ENCODE results near the gene SERP1.
A peak's percentile ranks its signal among the peaks of the same experiment; 100 is the strongest.

Gene SERP1

DNA sequence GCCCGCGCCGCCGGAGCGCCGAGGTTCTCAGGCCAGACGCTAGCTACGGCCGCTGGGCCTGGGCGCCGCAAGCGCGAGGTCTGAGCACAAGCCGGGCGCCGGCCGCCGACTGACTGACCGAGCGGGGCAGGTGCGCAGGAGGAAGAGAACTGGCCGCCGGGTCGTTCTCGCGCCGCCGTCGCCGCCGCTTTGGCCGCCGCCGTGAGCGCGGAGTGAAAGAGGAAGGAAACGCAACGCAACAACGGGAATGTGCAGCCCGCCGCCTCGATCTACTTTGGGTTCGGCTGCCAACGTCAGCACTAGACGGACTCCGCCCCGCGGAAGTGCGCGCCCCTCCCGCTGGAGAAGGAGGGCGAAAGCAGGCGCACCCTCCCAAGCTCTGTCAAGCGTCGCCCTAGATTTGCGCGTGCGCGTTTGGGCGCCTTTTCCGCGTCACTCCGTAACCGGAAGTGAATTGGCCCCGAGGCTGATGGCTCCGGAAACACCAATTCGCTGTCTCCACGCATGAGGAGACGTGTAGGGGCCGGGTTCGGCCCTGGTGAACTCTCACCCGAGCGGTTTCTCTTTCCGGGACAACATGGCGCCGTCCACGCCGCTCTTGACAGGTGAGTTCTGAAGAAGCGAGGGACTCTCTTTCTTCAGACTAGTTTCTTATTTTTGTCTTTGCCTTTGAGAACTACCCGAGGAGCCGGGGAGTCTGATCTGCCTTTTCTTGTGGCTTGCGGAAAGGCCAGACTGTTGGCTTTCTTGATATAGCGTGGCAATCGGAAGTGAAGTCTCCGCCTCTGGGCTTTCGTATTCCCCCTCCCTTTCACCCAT is at the start of gene SERP1, which contains the start of gene EIF2A:
SERP1 (minus strand) TSS at position 271 of the 819 bp plus-strand sequence. CDS start 361 bp downstream, outside the sequence.
EIF2A (plus strand) TSS at position 562 of the 819 bp plus-strand sequence; CDS start at position 578, 16 bp downstream.
- peak within 1 kb of the TSS; percentile 96 for H3K27ac ChIP-seq

DNA sequence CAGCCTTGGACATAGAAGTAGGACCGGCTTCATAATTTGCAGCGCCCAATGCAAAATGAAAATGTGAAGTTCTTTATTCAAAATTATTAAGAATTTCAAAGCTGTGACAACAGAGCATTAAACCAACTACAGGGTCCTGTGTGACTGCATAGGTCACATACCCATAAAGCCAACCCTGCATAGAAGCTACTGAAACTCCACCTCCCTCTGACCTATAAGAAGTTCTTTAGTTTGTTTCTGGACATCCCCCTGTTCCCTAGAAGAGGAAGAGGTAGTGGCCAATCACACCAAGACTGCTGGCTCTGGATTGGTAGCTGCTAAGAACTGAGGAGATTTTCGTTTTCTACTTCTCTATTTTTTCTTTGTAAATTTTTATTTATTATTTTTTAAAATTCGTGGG is 47.9 kb upstream of the SERP1 start:
- TF ChIP-seq, protein P1, sequence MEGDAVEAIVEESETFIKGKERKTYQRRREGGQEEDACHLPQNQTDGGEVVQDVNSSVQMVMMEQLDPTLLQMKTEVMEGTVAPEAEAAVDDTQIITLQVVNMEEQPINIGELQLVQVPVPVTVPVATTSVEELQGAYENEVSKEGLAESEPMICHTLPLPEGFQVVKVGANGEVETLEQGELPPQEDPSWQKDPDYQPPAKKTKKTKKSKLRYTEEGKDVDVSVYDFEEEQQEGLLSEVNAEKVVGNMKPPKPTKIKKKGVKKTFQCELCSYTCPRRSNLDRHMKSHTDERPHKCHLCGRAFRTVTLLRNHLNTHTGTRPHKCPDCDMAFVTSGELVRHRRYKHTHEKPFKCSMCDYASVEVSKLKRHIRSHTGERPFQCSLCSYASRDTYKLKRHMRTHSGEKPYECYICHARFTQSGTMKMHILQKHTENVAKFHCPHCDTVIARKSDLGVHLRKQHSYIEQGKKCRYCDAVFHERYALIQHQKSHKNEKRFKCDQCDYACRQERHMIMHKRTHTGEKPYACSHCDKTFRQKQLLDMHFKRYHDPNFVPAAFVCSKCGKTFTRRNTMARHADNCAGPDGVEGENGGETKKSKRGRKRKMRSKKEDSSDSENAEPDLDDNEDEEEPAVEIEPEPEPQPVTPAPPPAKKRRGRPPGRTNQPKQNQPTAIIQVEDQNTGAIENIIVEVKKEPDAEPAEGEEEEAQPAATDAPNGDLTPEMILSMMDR (conservative IDR thresholded peaks at IDR 0.05) = no peak
- no peak for TF ChIP-seq ZFX (IDR thresholded peaks at IDR 0.05)
- no peak overlapping the region for H3K27ac ChIP-seq

More for the DNA sequence above, at the start of gene SERP1, which contains the start of gene EIF2A:
- TF ChIP-seq ZFX (IDR thresholded peaks at IDR 0.05) = peak; percentile 96
- TF ChIP-seq, protein P1 (conservative IDR thresholded peaks at IDR 0.05) = no peak

DNA sequence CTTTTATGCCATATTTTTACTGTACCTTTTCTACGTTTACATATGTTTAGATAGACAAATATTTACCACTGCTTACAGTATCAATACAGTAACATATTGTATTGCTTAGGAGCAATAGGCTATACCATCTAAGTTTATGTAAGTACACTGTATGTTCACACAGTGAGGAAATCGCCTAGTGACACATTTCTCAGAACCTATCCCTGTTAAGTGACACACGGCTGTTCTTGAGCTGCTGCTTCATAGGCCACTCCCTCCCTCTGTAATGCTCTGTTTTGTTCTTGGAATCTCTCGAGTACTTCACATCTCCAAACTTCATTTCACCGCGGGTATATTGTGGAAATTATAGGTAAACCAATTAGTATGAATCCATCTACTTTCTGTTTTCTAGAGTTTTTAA is 43.5 kb upstream of the SERP1 start:
- H3K27ac ChIP-seq = no peak overlapping the region
- TF ChIP-seq, protein P1 (conservative IDR thresholded peaks at IDR 0.05) = no peak
- TF ChIP-seq ZFX (IDR thresholded peaks at IDR 0.05) = no peak

DNA sequence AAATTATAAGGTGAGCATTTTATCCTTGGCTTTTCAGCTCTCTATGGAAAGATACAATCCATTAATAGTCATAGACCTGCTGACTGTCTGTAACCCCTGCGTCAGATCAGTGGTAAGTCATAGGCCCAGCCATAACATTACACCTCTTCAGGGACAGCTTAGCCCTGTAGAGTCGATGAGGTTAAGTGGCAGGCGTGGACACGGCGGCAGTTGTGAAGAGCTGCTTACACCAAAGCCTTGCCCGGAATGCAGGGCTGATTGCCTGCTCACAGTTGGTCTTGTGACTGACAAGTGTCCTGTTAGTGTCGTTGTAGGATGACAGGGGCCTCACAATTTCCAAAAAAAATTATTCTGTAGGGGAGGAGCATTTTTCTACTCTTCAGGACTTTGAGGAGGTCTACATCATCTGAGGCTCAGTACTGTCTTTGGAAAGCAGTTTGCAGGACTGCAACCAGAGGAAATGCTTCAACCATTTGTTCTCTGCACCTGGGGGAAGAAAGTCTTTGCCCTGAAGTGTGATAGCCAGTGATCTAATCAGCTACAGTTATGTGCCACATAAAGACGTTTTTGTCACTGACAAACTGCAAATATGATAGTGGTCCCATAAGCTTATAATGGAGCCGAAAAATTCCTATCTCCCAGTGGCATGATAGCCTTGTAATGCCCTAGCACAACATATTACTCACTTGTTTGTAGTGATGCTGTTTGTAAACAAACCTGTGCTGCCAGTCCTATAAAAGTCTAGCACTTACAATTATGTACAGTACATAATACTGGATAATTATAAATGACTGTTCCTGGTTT is 41.9 kb upstream of the SERP1 start:
- peak overlapping the region; percentile 17; the same call in 1 of the 2 replicates for H3K27ac ChIP-seq
- TF ChIP-seq, protein P1 (conservative IDR thresholded peaks at IDR 0.05) = no peak

DNA sequence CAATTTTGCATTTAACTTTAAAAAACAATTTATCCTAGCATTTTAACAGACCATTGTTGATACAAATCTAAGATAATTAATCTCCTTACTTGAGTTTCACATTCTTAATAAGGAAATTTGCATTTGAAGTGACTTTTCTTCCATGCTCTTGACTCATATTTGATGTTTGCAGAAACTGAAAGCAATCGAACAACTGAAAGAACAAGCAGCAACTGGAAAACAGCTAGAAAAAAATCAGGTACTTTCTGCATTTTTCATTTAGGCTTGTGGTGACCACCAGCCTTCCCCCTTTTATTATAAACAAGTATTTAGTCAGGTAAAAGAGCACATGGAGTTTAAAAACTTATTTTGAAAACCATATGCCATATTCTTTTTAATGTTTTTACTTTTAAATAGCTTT is 36.7 kb upstream of the SERP1 start:
- TF ChIP-seq, protein P1 (conservative IDR thresholded peaks at IDR 0.05) = no peak
- TF ChIP-seq ZFX (IDR thresholded peaks at IDR 0.05) = no peak
- no peak overlapping the region for H3K27ac ChIP-seq

DNA sequence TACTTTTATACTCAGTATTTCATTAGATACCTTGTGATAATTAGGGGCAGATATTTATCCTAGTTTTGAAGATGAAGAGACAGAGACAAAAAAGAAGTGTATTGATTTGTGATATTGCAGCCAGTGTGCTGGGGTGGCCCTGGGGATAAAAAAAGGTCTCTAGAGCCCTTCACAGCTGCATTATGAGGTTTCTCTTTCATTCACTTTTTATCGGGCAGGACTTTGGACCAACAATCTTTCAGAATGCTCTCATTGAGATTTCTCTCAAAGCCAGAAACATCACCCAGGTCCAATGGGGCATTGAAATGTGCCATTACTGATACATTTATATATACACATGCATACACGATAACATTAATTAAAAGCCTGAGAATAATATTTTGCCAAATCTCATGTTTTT is 36.3 kb upstream of the SERP1 start:
- TF ChIP-seq ZFX (IDR thresholded peaks at IDR 0.05) = no peak
- TF ChIP-seq, protein P1 (conservative IDR thresholded peaks at IDR 0.05) = no peak
- H3K27ac ChIP-seq = no peak overlapping the region

DNA sequence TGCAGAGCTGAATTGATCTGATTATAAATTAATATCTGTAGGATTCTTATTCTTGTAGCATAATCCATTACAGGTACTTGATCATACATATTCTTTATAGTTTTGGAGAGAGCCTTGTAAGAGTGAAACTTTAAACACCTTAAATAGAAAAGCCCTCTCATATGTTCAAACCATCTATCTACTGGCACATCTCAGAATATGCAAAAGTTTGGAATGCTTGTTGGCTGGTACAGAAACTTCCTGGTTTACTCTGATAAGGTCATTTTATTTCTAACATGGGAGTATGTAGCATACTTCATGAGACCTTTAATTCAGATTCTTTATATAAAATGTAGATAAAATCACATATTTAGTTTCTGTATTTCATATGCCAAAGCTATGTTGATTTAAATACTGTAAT is 34.9 kb upstream of the SERP1 start:
- no peak overlapping the region for H3K27ac ChIP-seq
- TF ChIP-seq, protein P1 (conservative IDR thresholded peaks at IDR 0.05) = no peak
- no peak for TF ChIP-seq ZFX (IDR thresholded peaks at IDR 0.05)
